Sigmoid colon (tissue), 4 donors: Measurements from ENCODE around the gene PLEKHH1.

Experiments
- POLR2AphosphoS5 ChIP-seq, 4 donors: sonication (generic); formaldehyde crosslinking; IDR thresholded peaks; one replicate each; pipeline ENCODE4 v1.6.1; 2017; ENCODE audit warnings: antibody characterized with exemption in 4 of 4
- TF ChIP-seq, protein P1 (sequence below), 4 experiments: fragments of 450-650 bp in 3 of 4; fragments of 200-600 bp in 1 of 4; IDR thresholded peaks; one replicate each; pipeline ENCODE4 v1.5.1; 2016 to 2019; ENCODE audit warnings: antibody characterized with exemption in 4 of 4, mild to moderate bottlenecking in 3 of 4, moderate library complexity in 2 of 4

DNA sequence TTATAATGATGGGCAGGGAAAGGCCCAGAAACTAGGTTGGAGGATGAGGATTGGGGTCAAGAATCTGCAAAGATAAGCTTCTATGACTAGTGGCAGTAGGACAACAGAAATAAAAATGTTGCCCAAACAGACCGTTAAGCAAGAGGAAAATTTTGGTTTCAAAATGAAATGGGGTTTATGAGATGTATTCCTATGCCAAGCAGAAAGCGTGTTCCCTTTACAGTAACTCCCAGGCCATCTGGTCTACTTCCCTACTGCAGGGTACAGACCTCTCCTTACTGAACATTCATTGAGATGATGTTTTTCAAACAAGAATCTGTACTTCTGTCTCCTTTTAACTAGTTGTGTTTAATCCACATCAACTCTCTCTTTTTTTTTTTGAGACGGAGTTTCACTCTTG lies 24.1 kb upstream of the PLEKHH1 start:
- TF ChIP-seq, protein P1, sequence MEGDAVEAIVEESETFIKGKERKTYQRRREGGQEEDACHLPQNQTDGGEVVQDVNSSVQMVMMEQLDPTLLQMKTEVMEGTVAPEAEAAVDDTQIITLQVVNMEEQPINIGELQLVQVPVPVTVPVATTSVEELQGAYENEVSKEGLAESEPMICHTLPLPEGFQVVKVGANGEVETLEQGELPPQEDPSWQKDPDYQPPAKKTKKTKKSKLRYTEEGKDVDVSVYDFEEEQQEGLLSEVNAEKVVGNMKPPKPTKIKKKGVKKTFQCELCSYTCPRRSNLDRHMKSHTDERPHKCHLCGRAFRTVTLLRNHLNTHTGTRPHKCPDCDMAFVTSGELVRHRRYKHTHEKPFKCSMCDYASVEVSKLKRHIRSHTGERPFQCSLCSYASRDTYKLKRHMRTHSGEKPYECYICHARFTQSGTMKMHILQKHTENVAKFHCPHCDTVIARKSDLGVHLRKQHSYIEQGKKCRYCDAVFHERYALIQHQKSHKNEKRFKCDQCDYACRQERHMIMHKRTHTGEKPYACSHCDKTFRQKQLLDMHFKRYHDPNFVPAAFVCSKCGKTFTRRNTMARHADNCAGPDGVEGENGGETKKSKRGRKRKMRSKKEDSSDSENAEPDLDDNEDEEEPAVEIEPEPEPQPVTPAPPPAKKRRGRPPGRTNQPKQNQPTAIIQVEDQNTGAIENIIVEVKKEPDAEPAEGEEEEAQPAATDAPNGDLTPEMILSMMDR (IDR thresholded peaks at IDR 0.05): no peak
- TF ChIP-seq POLR2AphosphoS5 (IDR thresholded peaks at IDR 0.05): no peak
